Lower leg skin (tissue), 4 donors: ENCODE results near the gene RPTOR. TPM values are rescaled to one million over a fixed set of nuclear protein-coding genes. Genes with fewer than 3 reads are reported as not detected.
A peak's percentile ranks its signal among the peaks of the same experiment; 100 is the strongest.

ENCODE experiments used
- DNase-seq, 2 donors: peaks; one replicate each; pipeline ENCODE4 v3.0.0-alpha.2; 2019; ENCODE audit warnings: low spot score in 2 of 2
- H3K4me3 ChIP-seq: fragments of 200-600 bp; sonication (generic); 2 replicates; pipeline ENCODE4 v1.5.1; 2017; ENCODE audit warnings: mild to moderate bottlenecking, low read depth; ENCODE audit not compliant: poor library complexity, severe bottlenecking
- POLR2A ChIP-seq, 2 donors: fragments of 450-650 bp; IDR thresholded peaks; one replicate each; pipeline ENCODE4 v1.6.1; 2016 to 2017; ENCODE audit warnings: antibody characterized with exemption in 2 of 2, mild to moderate bottlenecking in 1 of 2, moderate library complexity in 1 of 2
- WGBS, 2 donors: methylation state at CpG; one replicate each; pipeline ENCODE4 v1.1.5; 2018; 5-methylcytosine and 5-hydroxymethylcytosine counted together
- intact Hi-C: fragments of 100-400 bp; cut with DNase I; formaldehyde crosslinking; loops from one replicate; pipeline ENCODE4 v1.15.0; 2023; ENCODE audit warnings: low total_unique reads
- total RNA-seq, 4 donors: library from RNA; depleted of rRNA; stranded (reverse); fragments of >200 nt; gene quantifications; one replicate each; pipeline ENCODE4 v1.1.0, GENCODE V29; 2016
- TF ChIP-seq, protein P1 (sequence below), 3 donors: fragments of 450-650 bp; IDR thresholded peaks; one replicate each; pipeline ENCODE4 v1.5.1; 2016; ENCODE audit warnings: antibody characterized with exemption in 3 of 3, mild to moderate bottlenecking in 3 of 3, moderate library complexity in 2 of 3

The RPTOR gene
- total RNA-seq, 4 donors from 2014 or later: 30.7 to 68.2 (median 39.8) TPM

- TF ChIP-seq, protein P1, sequence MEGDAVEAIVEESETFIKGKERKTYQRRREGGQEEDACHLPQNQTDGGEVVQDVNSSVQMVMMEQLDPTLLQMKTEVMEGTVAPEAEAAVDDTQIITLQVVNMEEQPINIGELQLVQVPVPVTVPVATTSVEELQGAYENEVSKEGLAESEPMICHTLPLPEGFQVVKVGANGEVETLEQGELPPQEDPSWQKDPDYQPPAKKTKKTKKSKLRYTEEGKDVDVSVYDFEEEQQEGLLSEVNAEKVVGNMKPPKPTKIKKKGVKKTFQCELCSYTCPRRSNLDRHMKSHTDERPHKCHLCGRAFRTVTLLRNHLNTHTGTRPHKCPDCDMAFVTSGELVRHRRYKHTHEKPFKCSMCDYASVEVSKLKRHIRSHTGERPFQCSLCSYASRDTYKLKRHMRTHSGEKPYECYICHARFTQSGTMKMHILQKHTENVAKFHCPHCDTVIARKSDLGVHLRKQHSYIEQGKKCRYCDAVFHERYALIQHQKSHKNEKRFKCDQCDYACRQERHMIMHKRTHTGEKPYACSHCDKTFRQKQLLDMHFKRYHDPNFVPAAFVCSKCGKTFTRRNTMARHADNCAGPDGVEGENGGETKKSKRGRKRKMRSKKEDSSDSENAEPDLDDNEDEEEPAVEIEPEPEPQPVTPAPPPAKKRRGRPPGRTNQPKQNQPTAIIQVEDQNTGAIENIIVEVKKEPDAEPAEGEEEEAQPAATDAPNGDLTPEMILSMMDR (IDR thresholded peaks at IDR 0.05): no peak
- TF ChIP-seq POLR2A (IDR thresholded peaks at IDR 0.05): no peak
- WGBS, 2 donors: 91 to 98% methylated on average over 17 to 18 of the region's 19 CpGs
- intact Hi-C loops: no loop called here
- H3K4me3 ChIP-seq: no peak overlapping the region
- peak in 1 of 2 donors; percentile 81 for DNase-seq
Measured at GRCh38 chr17:80998118-80998747, 453.6 kb downstream of the RPTOR start.

- TF ChIP-seq POLR2A (IDR thresholded peaks at IDR 0.05): no peak
- TF ChIP-seq, protein P1 (IDR thresholded peaks at IDR 0.05): no peak
- WGBS, 2 donors: 87 to 94% methylated on average over 32 to 39 of the region's 39 CpGs
- H3K4me3 ChIP-seq: no peak overlapping the region
- peak in 1 of 2 donors; percentile 83 for DNase-seq
- intact Hi-C loops: no loop called here
Measured at GRCh38 chr17:80998748-80999535, 454.3 kb downstream of the RPTOR start.

DNA sequence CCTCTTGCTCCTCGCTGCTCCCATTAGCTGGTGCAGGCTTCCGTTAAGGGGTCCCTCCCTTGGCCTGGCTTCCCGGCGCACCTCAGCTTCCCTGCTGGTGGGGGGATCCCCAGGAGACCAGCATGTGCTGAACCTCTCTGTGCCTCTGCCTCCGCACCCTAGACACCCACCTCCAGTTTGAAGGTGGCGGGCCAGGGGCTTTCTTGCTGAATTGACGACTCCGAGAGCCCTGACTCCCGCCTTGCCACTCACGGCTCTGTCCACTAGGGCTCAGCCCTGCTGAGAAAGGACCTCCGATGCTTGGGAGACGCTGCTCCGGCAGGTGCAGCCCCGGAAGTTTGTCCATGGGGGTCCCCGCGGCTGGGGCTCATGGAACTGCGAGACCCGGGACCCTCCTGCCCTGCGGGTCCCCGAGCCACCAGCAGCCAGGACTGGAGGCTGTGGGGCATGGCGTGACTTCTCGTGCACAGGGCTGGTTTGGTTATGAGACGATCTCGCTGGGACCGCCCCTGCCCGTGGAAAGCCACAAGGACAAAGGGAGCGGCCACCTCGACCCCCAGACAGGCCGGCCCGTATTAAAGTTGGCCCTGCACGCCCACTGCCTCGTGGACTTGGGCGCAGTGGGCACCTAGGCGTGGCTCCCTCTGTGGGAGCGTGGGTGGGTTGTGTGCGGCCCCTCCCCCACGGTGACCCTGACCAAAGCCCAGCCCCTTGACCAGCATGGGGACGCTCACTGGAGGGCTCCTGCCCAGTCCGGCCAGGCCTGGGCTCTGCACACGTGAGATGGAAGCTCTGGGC lies 455.1 kb downstream of the RPTOR start:
- 93 to 96% methylated on average over 21 to 29 of the region's 40 CpGs for WGBS, 2 donors
- no peak overlapping the region for H3K4me3 ChIP-seq
- TF ChIP-seq, protein P1 (IDR thresholded peaks at IDR 0.05): no peak
- no peak for TF ChIP-seq POLR2A (IDR thresholded peaks at IDR 0.05)
- DNase-seq: peak in 1 of 2 donors; percentile 81
- intact Hi-C loops: no loop called here

- 89 to 93% methylated on average over 3 to 8 of the region's 8 CpGs for WGBS, 2 donors
- TF ChIP-seq, protein P1 (IDR thresholded peaks at IDR 0.05): no peak
- no peak for TF ChIP-seq POLR2A (IDR thresholded peaks at IDR 0.05)
- peak in 1 of 2 donors; percentile 86 for DNase-seq
- no peak overlapping the region for H3K4me3 ChIP-seq
- intact Hi-C loops: no loop called here
Measured at GRCh38 chr17:81000334-81000630, 455.6 kb downstream of the RPTOR start.

DNA sequence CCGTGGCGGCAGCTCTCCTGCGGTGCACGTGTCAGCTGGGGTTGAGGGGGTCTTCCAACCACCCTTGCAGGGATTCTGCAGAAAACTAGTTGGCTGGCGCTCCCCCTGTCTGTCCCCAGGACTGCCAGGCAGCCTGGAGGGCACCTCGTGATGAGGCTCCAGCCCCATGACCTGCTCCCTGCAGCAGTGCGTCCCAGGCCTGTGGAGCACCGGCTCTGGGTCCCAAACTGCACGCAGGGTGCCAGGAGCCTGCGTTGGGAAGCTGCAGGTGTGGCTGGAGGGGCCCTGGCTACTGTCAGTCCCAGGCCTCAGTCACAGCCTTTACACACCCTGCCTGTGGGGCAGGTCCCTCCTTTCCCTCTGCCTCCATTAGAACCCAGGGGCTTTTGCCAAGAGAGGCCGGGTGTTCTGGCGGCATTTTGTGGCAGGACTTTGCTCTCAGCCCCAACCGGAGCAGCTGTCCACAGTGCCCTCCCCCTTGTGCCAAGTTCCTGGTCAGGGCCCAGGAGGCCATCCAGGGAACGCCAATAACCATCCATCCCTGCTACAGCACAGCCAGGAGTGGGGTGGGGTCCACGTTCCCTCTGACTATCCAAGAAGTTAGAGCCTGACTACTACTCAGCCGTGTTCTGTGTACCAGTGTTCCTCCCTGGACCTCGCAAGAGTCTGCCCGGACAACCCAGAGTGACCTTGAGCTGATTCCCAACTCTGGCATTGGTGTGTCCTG lies 456.2 kb downstream of the RPTOR start:
- intact Hi-C loops: no loop called here
- DNase-seq: peak in 1 of 2 donors; percentile 83
- 68 to 83% methylated on average over 11 to 18 of the region's 18 CpGs for WGBS, 2 donors
- no peak overlapping the region for H3K4me3 ChIP-seq
- no peak for TF ChIP-seq POLR2A (IDR thresholded peaks at IDR 0.05)
- TF ChIP-seq, protein P1 (IDR thresholded peaks at IDR 0.05): no peak
